Activated gamma-delta T cell (primary cell): ENCODE results near the gene ARHGEF28.

Experiments
- DNase-seq: peaks from one replicate; lab custom pipeline; 2025; lab: John Stamatoyannopoulos, UW

Gene ARHGEF28

GRCh38 chr5:73962801-73963425 is 336.9 kb downstream of the ARHGEF28 start:
- no peak for DNase-seq

GRCh38 chr5:73964352-73964865 is 338.4 kb downstream of the ARHGEF28 start:
- DNase-seq: no peak

- DNase-seq: no peak
These were observed 340.5 kb downstream of the ARHGEF28 start for GRCh38 chr5:73966451-73966850.

- no peak for DNase-seq
These were observed 341.4 kb downstream of the ARHGEF28 start for GRCh38 chr5:73967347-73967746.

- no peak for DNase-seq
These were observed 342.2 kb downstream of the ARHGEF28 start for GRCh38 chr5:73968246-73968645.

GRCh38 chr5:73968729-73969128 is 342.7 kb downstream of the ARHGEF28 start:
- no peak for DNase-seq

- DNase-seq: no peak
These were observed 343.4 kb downstream of the ARHGEF28 start for GRCh38 chr5:73969195-73970036.

GRCh38 chr5:73971326-73971725 is 345.3 kb downstream of the ARHGEF28 start:
- no peak for DNase-seq

- DNase-seq: no peak
These were observed 347.1 kb downstream of the ARHGEF28 start for GRCh38 chr5:73973135-73973534.

- DNase-seq: no peak
These were observed 348.9 kb downstream of the ARHGEF28 start for GRCh38 chr5:73974871-73975360.

- DNase-seq: no peak
These were observed 349.8 kb downstream of the ARHGEF28 start for GRCh38 chr5:73975845-73976244.

- DNase-seq: no peak
These were observed 351.1 kb downstream of the ARHGEF28 start for GRCh38 chr5:73977146-73977545.

GRCh38 chr5:73979321-73979720 is 353.3 kb downstream of the ARHGEF28 start:
- DNase-seq: no peak

GRCh38 chr5:73981704-73982103 is 355.7 kb downstream of the ARHGEF28 start:
- no peak for DNase-seq

GRCh38 chr5:73983644-73984043 is 357.6 kb downstream of the ARHGEF28 start:
- DNase-seq: no peak

- DNase-seq: no peak
These were observed 359.1 kb downstream of the ARHGEF28 start for GRCh38 chr5:73985145-73985544.

GRCh38 chr5:73986729-73987128 is 360.7 kb downstream of the ARHGEF28 start:
- no peak for DNase-seq

- no peak for DNase-seq
These were observed 361.9 kb downstream of the ARHGEF28 start for GRCh38 chr5:73987915-73988314.

GRCh38 chr5:73989956-73990355 is 364.0 kb downstream of the ARHGEF28 start:
- DNase-seq: no peak
